Osteocyte (in vitro differentiated cells): Measurements from ENCODE around the gene DYNC2H1. TPM values are rescaled to one million over a fixed set of nuclear protein-coding genes. Genes with fewer than 3 reads are reported as not detected.

Experiments
- DNase-seq: peaks from one replicate; pipeline ENCODE4 v3.0.0; 2021; ENCODE audit warnings: mixed read lengths; ENCODE audit not compliant: unreplicated experiment; ENCODE audit errors: extremely low spot score
- H3K27ac Mint-ChIP-seq: one replicate; pipeline ENCODE4 v1.8.0; 2021; ENCODE audit warnings: mild to moderate bottlenecking, mixed read lengths; ENCODE audit not compliant: unreplicated experiment
- H3K27me3 Mint-ChIP-seq: one replicate; pipeline ENCODE4 v1.8.0; 2021; ENCODE audit warnings: mixed read lengths; ENCODE audit not compliant: unreplicated experiment
- H3K36me3 Mint-ChIP-seq: one replicate; pipeline ENCODE4 v1.8.0; 2021; ENCODE audit warnings: mixed read lengths; ENCODE audit not compliant: unreplicated experiment
- H3K4me1 Mint-ChIP-seq: one replicate; pipeline ENCODE4 v1.8.0; 2021; ENCODE audit warnings: mixed read lengths; ENCODE audit not compliant: unreplicated experiment
- H3K4me3 Mint-ChIP-seq: one replicate; pipeline ENCODE4 v1.8.0; 2021; ENCODE audit warnings: mild to moderate bottlenecking, moderate library complexity, mixed read lengths; ENCODE audit not compliant: unreplicated experiment
- H3K9me3 Mint-ChIP-seq: one replicate; pipeline ENCODE4 v1.8.0; 2021; ENCODE audit warnings: mixed read lengths; ENCODE audit not compliant: unreplicated experiment
- CTCF ChIP-seq: fragments of 200-600 bp; sonication (generic); IDR thresholded peaks from 2 replicates; pipeline ENCODE4 v1.5.0; 2021; ENCODE audit warnings: antibody characterized with exemption, mild to moderate bottlenecking, moderate library complexity
- total RNA-seq: library from RNA; stranded (reverse); gene quantifications from 2 replicates; pipeline ENCODE4 v1.2.1, GENCODE V29; 2021

The DYNC2H1 gene
- total RNA-seq, 1 donor from 2014 or later, result 23.4 TPM

- Mint-ChIP-seq H3K4me1 (peaks cover 26% of the 10 kb centered on the region), H3K9me3 (no peaks in the 10 kb centered on the region), H3K36me3 (peaks cover 13% of the 10 kb centered on the region), H3K27ac (peak overlapping the region; percentile 98), H3K4me3 (peak overlapping the region; percentile 96), H3K27me3 (peaks cover 16% of the 10 kb centered on the region)
- no peak for TF ChIP-seq CTCF
- no peak for DNase-seq
These were observed 677 bp downstream of the DYNC2H1 start for GRCh38 chr11:103109818-103110388.

- DNase-seq, result no peak
- Mint-ChIP-seq H3K27me3 (peaks cover 14% of the 10 kb centered on the region), H3K9me3 (no peaks in the 10 kb centered on the region), H3K4me3 (peak overlapping the region; percentile 96), H3K36me3 (peaks cover 17% of the 10 kb centered on the region), H3K4me1 (peaks cover 26% of the 10 kb centered on the region), H3K27ac (peak overlapping the region; percentile 98)
- peak; percentile 61 for TF ChIP-seq CTCF
These were observed 1.2 kb downstream of the DYNC2H1 start for GRCh38 chr11:103110391-103110790.

GRCh38 chr11:103111400-103111799, 2.2 kb downstream of the DYNC2H1 start:
- no peaks in the 10 kb centered on the region for H3K9me3 Mint-ChIP-seq
- no peak for DNase-seq
- peaks cover 26% of the 10 kb centered on the region for H3K4me1 Mint-ChIP-seq
- TF ChIP-seq CTCF, result no peak
- H3K27ac Mint-ChIP-seq, result no peak overlapping the region
- peaks cover 7% of the 10 kb centered on the region for H3K27me3 Mint-ChIP-seq
- no peak overlapping the region for H3K4me3 Mint-ChIP-seq
- H3K36me3 Mint-ChIP-seq, result peaks cover 21% of the 10 kb centered on the region

GRCh38 chr11:103112364-103112763, 3.1 kb downstream of the DYNC2H1 start:
- H3K9me3 Mint-ChIP-seq, result no peaks in the 10 kb centered on the region
- H3K4me1 Mint-ChIP-seq, result peaks cover 26% of the 10 kb centered on the region
- peaks cover 2% of the 10 kb centered on the region for H3K27me3 Mint-ChIP-seq
- peaks cover 21% of the 10 kb centered on the region for H3K36me3 Mint-ChIP-seq
- TF ChIP-seq CTCF, result no peak
- DNase-seq, result no peak
- no peak overlapping the region for H3K4me3 Mint-ChIP-seq
- H3K27ac Mint-ChIP-seq, result no peak overlapping the region

GRCh38 chr11:103114836-103115235, 5.6 kb downstream of the DYNC2H1 start:
- no peak for DNase-seq
- H3K9me3 Mint-ChIP-seq, result no peaks in the 10 kb centered on the region
- no peak overlapping the region for H3K4me3 Mint-ChIP-seq
- no peaks in the 10 kb centered on the region for H3K27me3 Mint-ChIP-seq
- peaks cover 27% of the 10 kb centered on the region for H3K36me3 Mint-ChIP-seq
- no peak overlapping the region for H3K27ac Mint-ChIP-seq
- TF ChIP-seq CTCF, result no peak
- peaks cover 25% of the 10 kb centered on the region for H3K4me1 Mint-ChIP-seq
